SU-DHL-6 (cell line): ENCODE data around the gene SLC16A7.

Source experiments
- H2AFZ ChIP-seq: fragments of 200-600 bp; sonication (generic); 2 replicates; pipeline ENCODE4 v1.6.1; 2014; ENCODE audit warnings: low read depth, mild to moderate bottlenecking, moderate library complexity, mixed read lengths, antibody characterized with exemption, low read length; ENCODE audit not compliant: severe bottlenecking
- H3F3A ChIP-seq: fragments of 200-600 bp; shearing (Covaris generic); 2 replicates; pipeline ENCODE4 v1.6.0; 2016; ENCODE audit warnings: antibody characterized with exemption, mild to moderate bottlenecking; ENCODE audit not compliant: insufficient read depth
- H3K27ac ChIP-seq: fragments of 200-600 bp; sonication (generic); 2 replicates; pipeline ENCODE4 v1.5.1; 2016; ENCODE audit warnings: low read depth, mild to moderate bottlenecking, low read length, moderate library complexity, mixed read lengths
- H3K27me3 ChIP-seq: fragments of 200-600 bp; sonication (generic), shearing (Covaris generic); 2 replicates; pipeline ENCODE4 v1.6.0; 2014; ENCODE audit warnings: mild to moderate bottlenecking, low read length
- H3K36me3 ChIP-seq: fragments of 200-600 bp; sonication (generic); 2 replicates; pipeline ENCODE4 v1.6.1; 2014; ENCODE audit warnings: mild to moderate bottlenecking, low read length, mixed read lengths
- H3K4me2 ChIP-seq: fragments of 300-600, 200-600 bp; shearing (Covaris generic), sonication (generic); 2 replicates; pipeline ENCODE4 v1.6.0; 2014; ENCODE audit warnings: low read length, low read depth, mild to moderate bottlenecking; ENCODE audit not compliant: poor library complexity, severe bottlenecking
- H3K4me3 ChIP-seq: fragments of 200-600 bp; sonication (generic); 2 replicates; pipeline ENCODE4 v1.5.1; 2014; ENCODE audit warnings: antibody characterized with exemption, low read length, mild to moderate bottlenecking, mixed read lengths; ENCODE audit not compliant: insufficient read depth, poor library complexity, severe bottlenecking
- H3K79me2 ChIP-seq: fragments of 200-600 bp; sonication (generic); 2 replicates; pipeline ENCODE4 v1.6.1; 2014; ENCODE audit warnings: mild to moderate bottlenecking, low read length, moderate library complexity; ENCODE audit not compliant: insufficient read depth
- H3K9ac ChIP-seq: fragments of 200-600 bp; sonication (generic); 2 replicates; pipeline ENCODE4 v1.7.0; 2014; ENCODE audit warnings: mild to moderate bottlenecking, low read length
- H3K9me2 ChIP-seq: fragments of 200-600 bp; sonication (generic); replicated peaks from 2 replicates; pipeline ENCODE4 v1.6.1; 2014; ENCODE audit warnings: low read length; ENCODE audit not compliant: insufficient read depth
- H3K9me3 ChIP-seq: fragments of 200-600 bp; sonication (generic); 2 replicates; pipeline ENCODE4 v1.6.1; 2014; ENCODE audit warnings: low read length, mixed read lengths; ENCODE audit not compliant: insufficient read depth
- H4K20me1 ChIP-seq: fragments of 200-600 bp; sonication (generic); 2 replicates; pipeline ENCODE4 v1.6.1; 2014; ENCODE audit warnings: low read depth, mild to moderate bottlenecking, antibody characterized with exemption, low read length, moderate library complexity, mixed read lengths
- EZH2phosphoT487 ChIP-seq: fragments of 200-600 bp; sonication (generic), shearing (Covaris generic); conservative IDR thresholded peaks from 2 replicates; pipeline ENCODE4 v1.6.1; 2018; ENCODE audit warnings: mild to moderate bottlenecking, antibody characterized with exemption, low read length, moderate library complexity, mixed read lengths
- TF ChIP-seq, protein P1 (sequence below): fragments of 200-600 bp; sonication (generic); IDR thresholded peaks from one replicate; pipeline ENCODE4 v1.5.1; 2017; ENCODE audit warnings: antibody characterized with exemption, mild to moderate bottlenecking, low read length, moderate library complexity; ENCODE audit not compliant: insufficient read depth, poor library complexity, severe bottlenecking

Gene SLC16A7

DNA sequence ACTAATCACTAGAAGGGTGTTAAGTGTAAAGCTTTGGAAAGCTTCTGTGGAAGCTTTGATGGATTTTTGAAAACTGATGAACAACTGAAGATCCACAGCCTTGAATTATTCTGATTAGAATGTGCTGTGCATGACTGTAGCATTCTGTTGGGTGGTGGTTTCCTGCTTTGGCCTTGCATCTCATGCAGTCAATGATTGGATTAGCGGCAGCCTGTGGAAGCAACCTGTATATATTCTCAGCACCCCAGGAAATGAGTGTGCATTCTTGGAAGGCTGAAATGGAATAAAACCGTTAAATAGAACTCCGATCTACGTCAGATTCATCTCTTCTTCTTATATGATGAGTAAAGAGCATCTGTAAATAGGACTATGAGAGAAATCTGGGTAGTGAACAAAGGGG is 120.2 kb downstream of the SLC16A7 start:
- Histone ChIP-seq H3K9me3 (no peaks in the 10 kb centered on the region), H3K27me3 (no peaks in the 10 kb centered on the region), H3K36me3 (no peaks in the 10 kb centered on the region), H3F3A (no peaks in the 10 kb centered on the region), H3K27ac (no peak overlapping the region), H3K4me3 (no peak overlapping the region), H4K20me1 (no peaks in the 10 kb centered on the region), H3K4me2 (no peak overlapping the region), H3K9me2 (no peaks in the 10 kb centered on the region), H3K79me2 (no peaks in the 10 kb centered on the region), H2AFZ (no peak overlapping the region), H3K9ac (no peak overlapping the region)
- no peak for TF ChIP-seq EZH2phosphoT487
- TF ChIP-seq, protein P1, sequence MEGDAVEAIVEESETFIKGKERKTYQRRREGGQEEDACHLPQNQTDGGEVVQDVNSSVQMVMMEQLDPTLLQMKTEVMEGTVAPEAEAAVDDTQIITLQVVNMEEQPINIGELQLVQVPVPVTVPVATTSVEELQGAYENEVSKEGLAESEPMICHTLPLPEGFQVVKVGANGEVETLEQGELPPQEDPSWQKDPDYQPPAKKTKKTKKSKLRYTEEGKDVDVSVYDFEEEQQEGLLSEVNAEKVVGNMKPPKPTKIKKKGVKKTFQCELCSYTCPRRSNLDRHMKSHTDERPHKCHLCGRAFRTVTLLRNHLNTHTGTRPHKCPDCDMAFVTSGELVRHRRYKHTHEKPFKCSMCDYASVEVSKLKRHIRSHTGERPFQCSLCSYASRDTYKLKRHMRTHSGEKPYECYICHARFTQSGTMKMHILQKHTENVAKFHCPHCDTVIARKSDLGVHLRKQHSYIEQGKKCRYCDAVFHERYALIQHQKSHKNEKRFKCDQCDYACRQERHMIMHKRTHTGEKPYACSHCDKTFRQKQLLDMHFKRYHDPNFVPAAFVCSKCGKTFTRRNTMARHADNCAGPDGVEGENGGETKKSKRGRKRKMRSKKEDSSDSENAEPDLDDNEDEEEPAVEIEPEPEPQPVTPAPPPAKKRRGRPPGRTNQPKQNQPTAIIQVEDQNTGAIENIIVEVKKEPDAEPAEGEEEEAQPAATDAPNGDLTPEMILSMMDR = no peak

DNA sequence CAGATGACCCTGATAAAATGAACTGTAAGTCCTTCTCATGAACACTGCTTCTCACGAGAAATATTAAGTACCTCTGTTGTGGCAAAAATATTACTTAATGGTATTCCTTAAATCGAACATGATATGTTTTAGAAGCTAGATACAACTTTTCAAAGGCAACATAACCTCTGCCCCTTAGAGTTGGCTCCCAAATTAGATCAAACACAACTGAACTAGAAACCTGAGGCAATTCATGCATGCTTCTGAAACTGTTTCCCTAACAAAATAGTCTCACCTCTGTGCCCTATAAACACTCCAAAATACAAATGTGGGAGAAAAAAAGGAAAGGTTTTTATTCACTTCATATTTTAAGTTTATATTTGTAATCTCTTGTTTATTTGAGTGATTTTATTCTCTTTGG is 121.6 kb downstream of the SLC16A7 start:
- H3K27ac ChIP-seq = no peak overlapping the region
- no peak overlapping the region for H3K9ac ChIP-seq
- no peak overlapping the region for H3K4me3 ChIP-seq
- no peaks in the 10 kb centered on the region for H3K27me3 ChIP-seq
- no peak overlapping the region for H3K4me2 ChIP-seq
- TF ChIP-seq EZH2phosphoT487 = no peak
- TF ChIP-seq, protein P1 = no peak
- H4K20me1 ChIP-seq = no peaks in the 10 kb centered on the region
- no peaks in the 10 kb centered on the region for H3K36me3 ChIP-seq
- no peaks in the 10 kb centered on the region for H3K9me3 ChIP-seq
- H3F3A ChIP-seq = no peaks in the 10 kb centered on the region
- no peaks in the 10 kb centered on the region for H3K79me2 ChIP-seq
- H3K9me2 ChIP-seq = no peaks in the 10 kb centered on the region
- no peak overlapping the region for H2AFZ ChIP-seq

DNA sequence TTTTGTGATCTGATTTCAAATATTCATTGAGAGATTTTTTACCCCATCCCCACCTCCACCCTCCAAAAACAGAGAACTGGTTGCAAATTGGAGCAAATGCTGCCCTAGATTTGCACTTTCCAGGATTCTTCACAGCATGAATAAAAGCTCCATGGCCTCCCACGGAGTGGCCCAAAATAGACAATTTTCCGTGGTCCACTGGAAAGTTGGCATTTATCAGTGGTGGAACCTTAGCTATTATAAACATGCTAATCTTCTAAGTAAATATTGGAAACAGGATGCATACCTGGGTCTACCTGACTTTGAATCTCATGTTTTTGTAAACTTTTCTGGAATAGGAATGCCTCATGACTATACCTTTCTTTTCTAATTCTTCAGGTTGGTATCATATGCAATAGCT is 123.9 kb downstream of the SLC16A7 start:
- no peaks in the 10 kb centered on the region for H3K9me2 ChIP-seq
- H3K9ac ChIP-seq = no peak overlapping the region
- TF ChIP-seq, protein P1 = no peak
- no peak for TF ChIP-seq EZH2phosphoT487
- no peak overlapping the region for H2AFZ ChIP-seq
- no peaks in the 10 kb centered on the region for H3F3A ChIP-seq
- no peaks in the 10 kb centered on the region for H3K9me3 ChIP-seq
- no peak overlapping the region for H3K4me3 ChIP-seq
- H3K4me2 ChIP-seq = no peak overlapping the region
- no peaks in the 10 kb centered on the region for H4K20me1 ChIP-seq
- H3K27me3 ChIP-seq = no peaks in the 10 kb centered on the region
- H3K36me3 ChIP-seq = no peaks in the 10 kb centered on the region
- H3K27ac ChIP-seq = no peak overlapping the region
- no peaks in the 10 kb centered on the region for H3K79me2 ChIP-seq

DNA sequence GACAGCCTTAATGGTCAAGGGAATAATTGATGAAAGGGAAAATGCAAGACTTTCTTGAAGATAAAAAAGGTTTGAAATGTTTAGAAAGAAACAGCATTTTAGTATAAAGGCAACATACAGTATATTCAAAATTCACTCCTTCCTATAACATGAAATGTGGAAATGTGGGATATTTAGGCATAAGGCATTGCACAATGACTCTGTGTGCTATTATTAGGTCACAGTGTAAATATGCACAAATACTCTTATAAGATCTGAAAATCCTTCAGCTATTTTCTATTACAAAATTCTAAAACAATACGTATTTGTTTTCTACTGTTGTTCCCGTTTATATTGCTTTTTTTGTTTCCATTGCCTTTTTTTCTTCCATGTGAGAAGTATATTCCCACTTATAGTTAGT is 127.7 kb downstream of the SLC16A7 start:
- H3K27ac ChIP-seq = no peak overlapping the region
- TF ChIP-seq, protein P1 = no peak
- TF ChIP-seq EZH2phosphoT487 = no peak

More for the DNA sequence above, 127.7 kb downstream of the SLC16A7 start:
- Histone ChIP-seq H3K4me3 (no peak overlapping the region), H2AFZ (no peak overlapping the region), H3F3A (no peaks in the 10 kb centered on the region), H3K27me3 (no peaks in the 10 kb centered on the region), H3K9me3 (no peaks in the 10 kb centered on the region), H3K9ac (no peak overlapping the region), H4K20me1 (no peaks in the 10 kb centered on the region), H3K4me2 (no peak overlapping the region), H3K36me3 (no peaks in the 10 kb centered on the region), H3K79me2 (0 out of 2 replicates have a peak, but pooled peaks cover 7% of the 10 kb centered on the region), H3K9me2 (no peaks in the 10 kb centered on the region)
